ENCODE measurements around the gene TREM1. TPM values are rescaled to one million over a fixed set of nuclear protein-coding genes. Genes with fewer than 3 reads are reported as not detected.

The TREM1 gene
- total and polyA plus RNA-seq, 3 donors from 2014 or later: 0.16 to 1.4 (median 0.93) TPM

- H3K4me3 ChIP-seq: no peak within 1 kb of the TSS
- H3K27ac ChIP-seq: no peak within 1 kb of the TSS
- H3K27me3 ChIP-seq: no peaks in the 10 kb centered on the region
- H3K36me3 ChIP-seq (ENCODE audit: low read depth, missing control alignments): no peaks in the 10 kb centered on the region
- WGBS, 2 donors: 68 to 72% methylated on average over 4 to 5 of the region's 5 CpGs
- no peak for DNase-seq
- no peak for TF ChIP-seq CTCF (IDR thresholded peaks at IDR 0.05)
- no peak for TF ChIP-seq POLR2A (IDR thresholded peaks at IDR 0.05)
- no peaks in the 10 kb centered on the region for H3K4me1 ChIP-seq
- intact Hi-C loops (cut with DNase I; ENCODE audit: low total_unique reads): no loop called here
- H3K9me3 ChIP-seq: no peaks in the 10 kb centered on the region
Measured at GRCh38 chr6:41228096-41228495, 58.4 kb downstream of the TREM1 start, which contains the start of gene TREML4. Gene TREML4 (plus strand): TSS chr6:41228349. CDS start chr6:41228428, 79 bp downstream.

- 58 to 60% methylated on average over 3 of the region's 3 CpGs for WGBS, 2 donors
Measured at GRCh38 chr6:41226752-41227151, 59.7 kb downstream of the TREM1 start.

GRCh38 chr6:41224800-41225199 lies 61.7 kb downstream of the TREM1 start:
- DNase-seq: no peak
- Histone ChIP-seq H3K27ac (no peak overlapping the region), H3K9me3 (no peaks in the 10 kb centered on the region), H3K27me3 (no peaks in the 10 kb centered on the region), H3K4me3 (no peak overlapping the region), H3K36me3 (ENCODE audit: low read depth, missing control alignments) (no peaks in the 10 kb centered on the region), H3K4me1 (no peaks in the 10 kb centered on the region)
- intact Hi-C loops (cut with DNase I; ENCODE audit: low total_unique reads): no loop called here
- WGBS, 2 donors: 86 to 95% methylated on average over 1 of the region's 1 CpG
- no peak for TF ChIP-seq POLR2A (IDR thresholded peaks at IDR 0.05)

More at GRCh38 chr6:41226752-41227151, 59.7 kb downstream of the TREM1 start:
- DNase-seq: no peak
- Histone ChIP-seq H3K4me3 (no peak overlapping the region), H3K27me3 (no peaks in the 10 kb centered on the region), H3K4me1 (no peaks in the 10 kb centered on the region), H3K9me3 (no peaks in the 10 kb centered on the region), H3K36me3 (ENCODE audit: low read depth, missing control alignments) (no peaks in the 10 kb centered on the region), H3K27ac (no peak overlapping the region)
- intact Hi-C loops (cut with DNase I; ENCODE audit: low total_unique reads): no loop called here
- TF ChIP-seq POLR2A (IDR thresholded peaks at IDR 0.05) (no peak), CTCF (IDR thresholded peaks at IDR 0.05) (no peak)

Small RNA genes lying within 50 kb of the gene (small RNA-seq; reads per million reads assigned to genes)
- gene AL391903.2: 0 reads per million in 2 donors
- 0 reads per million in 2 donors for gene AL391903.3
- gene RNA5SP207: 0.55 to 0.57 reads per million in 2 donors
- 0 reads per million in 2 donors for gene RNU6-643P

Other genes with a start within 250 kb of the TREM1 start
- gene UNC5CL, start 247.5 kb downstream of the TREM1 start, total RNA-seq: 1 to 10 TPM; 2.0 to 3.2 TPM
- 3.1 TPM for gene UNC5CL, start 247.5 kb downstream of the TREM1 start, polyA plus RNA-seq (ENCODE audit: insufficient read depth, low read depth, low replicate concordance)
- gene TSPO2, start 244.2 kb downstream of the TREM1 start, total RNA-seq: not detected
- not detected for gene TSPO2, start 244.2 kb downstream of the TREM1 start, polyA plus RNA-seq (ENCODE audit: insufficient read depth, low read depth, low replicate concordance)
- gene APOBEC2, start 233.5 kb downstream of the TREM1 start, total RNA-seq: 1 to 10 TPM in 1 of 2 donors, under 1 TPM in 1; 0.87 to 1.2 TPM
- 8.5 TPM for gene APOBEC2, start 233.5 kb downstream of the TREM1 start, polyA plus RNA-seq (ENCODE audit: insufficient read depth, low read depth, low replicate concordance)
- 10 to 100 TPM; 47.6 to 55.8 TPM for gene OARD1, start 214.3 kb downstream of the TREM1 start, total RNA-seq
- gene OARD1, start 214.3 kb downstream of the TREM1 start, polyA plus RNA-seq (ENCODE audit: insufficient read depth, low read depth, low replicate concordance): 90.8 TPM
- 10 to 100 TPM; 70.6 to 82.0 TPM for gene NFYA, start 213.7 kb downstream of the TREM1 start, total RNA-seq
- 87.7 TPM for gene NFYA, start 213.7 kb downstream of the TREM1 start, polyA plus RNA-seq (ENCODE audit: insufficient read depth, low read depth, low replicate concordance)
- gene TREML1, start 132.3 kb downstream of the TREM1 start, total RNA-seq: not detected
- not detected for gene TREML1, start 132.3 kb downstream of the TREM1 start, polyA plus RNA-seq (ENCODE audit: insufficient read depth, low read depth, low replicate concordance)
- 1 to 10 TPM in 1 of 2 donors, under 1 TPM in 1; 0.63 to 2.2 TPM for gene TREM2, start 123.6 kb downstream of the TREM1 start, total RNA-seq
- 2.8 TPM for gene TREM2, start 123.6 kb downstream of the TREM1 start, polyA plus RNA-seq (ENCODE audit: insufficient read depth, low read depth, low replicate concordance)
- gene TREML2, start 85.5 kb downstream of the TREM1 start, total RNA-seq: 1 to 10 TPM; 1.1 to 1.8 TPM
- 5.8 TPM for gene TREML2, start 85.5 kb downstream of the TREM1 start, polyA plus RNA-seq (ENCODE audit: insufficient read depth, low read depth, low replicate concordance)
- not detected for gene TREML4, start 58.3 kb downstream of the TREM1 start, total RNA-seq
- gene TREML4, start 58.3 kb downstream of the TREM1 start, polyA plus RNA-seq (ENCODE audit: insufficient read depth, low read depth, low replicate concordance): not detected
- gene NCR2, start 48.9 kb upstream of the TREM1 start, total RNA-seq: not detected
- gene NCR2, start 48.9 kb upstream of the TREM1 start, polyA plus RNA-seq (ENCODE audit: insufficient read depth, low read depth, low replicate concordance): not detected

Data from testis (tissue), 3 donors.